Activated naive CD4-positive, alpha-beta T cell treated with anti-CD3 and anti-CD28 coated beads, Interleukin-2, amount 50 U/mL, for 24 hours (primary cell): ENCODE measurements around the gene TRIOBP.
A peak's percentile ranks its signal among the peaks of the same experiment; 100 is the strongest.
"Not testable (repeated sequence)": the region's sequence is repeated elsewhere in the genome, so short reads cannot be mapped to it uniquely, and the experiment has no call there.

ENCODE experiments used
- H3K27ac Mint-ChIP-seq: one replicate; pipeline ENCODE4 v1.8.0; 2021; ENCODE audit warnings: mild to moderate bottlenecking, mixed read lengths
- H3K27me3 Mint-ChIP-seq: one replicate; pipeline ENCODE4 v1.8.0; 2021; ENCODE audit warnings: mixed read lengths
- H3K36me3 Mint-ChIP-seq: one replicate; pipeline ENCODE4 v1.8.0; 2021; ENCODE audit warnings: mixed read lengths
- H3K4me1 Mint-ChIP-seq: one replicate; pipeline ENCODE4 v1.8.0; 2021; ENCODE audit warnings: mixed read lengths
- H3K4me3 Mint-ChIP-seq: one replicate; pipeline ENCODE4 v1.8.0; 2021; ENCODE audit warnings: mild to moderate bottlenecking, mixed read lengths
- H3K9me3 Mint-ChIP-seq: one replicate; pipeline ENCODE4 v1.8.0; 2021; ENCODE audit warnings: mixed read lengths

The TRIOBP gene

DNA sequence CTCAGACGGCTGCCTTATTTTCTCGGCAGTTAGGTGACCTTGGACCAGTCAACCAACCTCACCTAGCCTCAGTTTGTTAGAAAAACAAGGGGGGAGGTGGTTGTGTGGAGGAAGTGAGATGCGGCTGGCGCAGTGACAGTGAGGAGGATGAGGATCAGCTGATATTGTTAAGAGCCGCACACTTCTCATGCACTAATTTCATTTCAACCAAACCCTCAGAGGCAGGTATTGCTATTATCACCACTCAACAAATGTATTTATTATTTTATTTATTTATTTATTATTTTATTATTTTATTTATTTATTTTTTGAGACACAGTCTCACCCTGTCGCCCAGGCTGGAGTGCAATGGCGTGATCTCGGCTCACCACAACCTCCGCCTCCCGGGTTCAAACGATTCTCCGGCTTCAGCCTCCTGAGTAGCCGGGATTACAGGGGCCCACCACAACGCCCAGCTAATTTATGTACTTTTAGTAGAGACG lies 19.3 kb upstream of the TRIOBP start:
- Mint-ChIP-seq H3K27me3 (no peaks in the 10 kb centered on the region), H3K4me3 (peak overlapping the region; percentile 91), H3K27ac (peak overlapping the region; percentile 96), H3K36me3 (no peaks in the 10 kb centered on the region), H3K4me1 (peaks cover 52% of the 10 kb centered on the region), H3K9me3 (no peaks in the 10 kb centered on the region)

DNA sequence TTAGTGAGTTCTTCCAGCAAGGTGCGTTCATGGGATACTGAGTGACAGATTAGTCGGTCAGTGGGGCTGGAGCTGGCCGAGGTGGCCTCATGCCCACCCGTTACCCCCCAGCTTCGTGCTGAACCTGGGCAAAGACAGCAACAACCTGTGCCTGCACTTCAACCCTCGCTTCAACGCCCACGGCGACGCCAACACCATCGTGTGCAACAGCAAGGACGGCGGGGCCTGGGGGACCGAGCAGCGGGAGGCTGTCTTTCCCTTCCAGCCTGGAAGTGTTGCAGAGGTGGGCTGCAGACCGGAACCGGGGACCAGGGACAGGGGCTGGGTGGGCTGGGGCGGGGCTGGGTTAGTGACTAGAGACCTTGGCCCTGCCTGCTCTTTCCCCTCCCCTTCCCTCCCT lies 18.5 kb upstream of the TRIOBP start:
- no peaks in the 10 kb centered on the region for H3K27me3 Mint-ChIP-seq
- H3K9me3 Mint-ChIP-seq, result no peaks in the 10 kb centered on the region
- no peak overlapping the region for H3K27ac Mint-ChIP-seq
- H3K36me3 Mint-ChIP-seq, result no peaks in the 10 kb centered on the region
- H3K4me3 Mint-ChIP-seq, result no peak overlapping the region
- peaks cover 50% of the 10 kb centered on the region for H3K4me1 Mint-ChIP-seq

GRCh38 chr22:37679670-37680069 lies 17.2 kb upstream of the TRIOBP start:
- H3K9me3 Mint-ChIP-seq, result no peaks in the 10 kb centered on the region
- H3K27ac Mint-ChIP-seq, result peak overlapping the region; percentile 75
- no peaks in the 10 kb centered on the region for H3K36me3 Mint-ChIP-seq
- peaks cover 40% of the 10 kb centered on the region for H3K4me1 Mint-ChIP-seq
- no peak overlapping the region for H3K4me3 Mint-ChIP-seq
- H3K27me3 Mint-ChIP-seq, result no peaks in the 10 kb centered on the region

DNA sequence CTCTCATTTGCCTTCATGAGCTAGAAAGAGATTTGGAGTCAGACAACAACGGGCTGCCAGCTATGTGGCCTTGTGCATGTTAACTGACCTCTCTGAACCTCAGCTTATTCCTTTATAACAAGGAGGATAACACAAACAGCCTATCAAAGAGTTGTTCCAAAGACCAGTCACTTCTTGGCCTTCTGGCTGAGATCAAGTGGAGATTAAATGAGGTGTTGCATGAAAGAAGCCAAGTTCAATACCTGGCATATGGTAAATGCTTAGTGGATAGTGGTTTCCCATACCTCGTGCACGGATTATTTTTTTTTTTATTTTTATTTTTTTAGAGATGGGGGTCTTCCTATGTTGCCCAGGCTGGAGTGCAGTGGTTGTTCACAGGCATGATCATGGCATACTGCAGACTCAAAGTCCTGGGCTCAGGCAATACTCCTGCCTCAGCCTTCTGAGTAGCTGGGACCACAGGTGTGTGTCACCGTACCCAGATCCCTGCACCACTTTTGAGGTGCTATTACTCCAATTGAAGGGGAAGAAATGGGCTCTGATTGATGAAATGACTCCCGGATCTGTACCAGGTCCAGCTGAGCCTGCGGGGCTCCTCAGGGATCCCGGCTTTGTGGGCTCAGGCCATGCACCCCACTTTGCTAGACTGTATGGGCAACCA lies 16.5 kb upstream of the TRIOBP start:
- Mint-ChIP-seq H3K27ac (no peak overlapping the region), H3K4me1 (peaks cover 35% of the 10 kb centered on the region), H3K4me3 (no peak overlapping the region), H3K27me3 (no peaks in the 10 kb centered on the region), H3K36me3 (no peaks in the 10 kb centered on the region), H3K9me3 (no peaks in the 10 kb centered on the region)

GRCh38 chr22:37681001-37681424 lies 15.8 kb upstream of the TRIOBP start:
- Mint-ChIP-seq H3K36me3 (no peaks in the 10 kb centered on the region), H3K4me3 (no peak overlapping the region), H3K27ac (no peak overlapping the region), H3K9me3 (no peaks in the 10 kb centered on the region), H3K4me1 (peaks cover 30% of the 10 kb centered on the region), H3K27me3 (no peaks in the 10 kb centered on the region)

DNA sequence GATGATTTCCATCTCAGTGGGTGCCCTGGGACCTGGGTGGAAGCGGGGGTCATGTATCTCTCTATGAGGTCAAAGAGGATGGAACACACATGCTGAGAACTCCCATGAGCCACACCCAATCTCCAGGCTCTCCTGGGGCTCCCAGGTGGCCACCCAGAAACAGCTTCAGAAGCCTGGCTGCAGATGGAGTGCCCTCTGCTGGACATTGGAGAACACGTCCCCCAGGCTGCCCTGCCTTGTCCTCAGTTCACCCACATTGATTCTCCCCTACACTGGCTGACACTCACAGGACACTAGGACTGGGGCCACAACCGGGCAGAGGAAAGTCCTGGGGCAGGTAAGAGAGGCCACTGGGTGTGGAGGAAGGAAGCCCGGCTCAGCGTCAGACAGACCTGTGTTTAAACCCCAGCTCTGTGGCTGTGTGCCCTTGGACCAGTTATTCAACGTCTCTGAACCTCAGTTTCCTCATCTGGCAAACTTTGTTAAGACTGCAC lies 15.2 kb upstream of the TRIOBP start:
- Mint-ChIP-seq H3K4me1 (peaks cover 30% of the 10 kb centered on the region), H3K27me3 (no peaks in the 10 kb centered on the region), H3K9me3 (no peaks in the 10 kb centered on the region), H3K27ac (peak overlapping the region; percentile 81), H3K36me3 (no peaks in the 10 kb centered on the region), H3K4me3 (no peak overlapping the region)

- Mint-ChIP-seq H3K27ac (no peak overlapping the region), H3K4me3 (peak overlapping the region; percentile 98), H3K4me1 (peaks cover 34% of the 10 kb centered on the region), H3K27me3 (no peaks in the 10 kb centered on the region), H3K9me3 (no peaks in the 10 kb centered on the region), H3K36me3 (peaks cover 10% of the 10 kb centered on the region)
These were observed 11.8 kb upstream of the TRIOBP start for GRCh38 chr22:37684803-37685615.

DNA sequence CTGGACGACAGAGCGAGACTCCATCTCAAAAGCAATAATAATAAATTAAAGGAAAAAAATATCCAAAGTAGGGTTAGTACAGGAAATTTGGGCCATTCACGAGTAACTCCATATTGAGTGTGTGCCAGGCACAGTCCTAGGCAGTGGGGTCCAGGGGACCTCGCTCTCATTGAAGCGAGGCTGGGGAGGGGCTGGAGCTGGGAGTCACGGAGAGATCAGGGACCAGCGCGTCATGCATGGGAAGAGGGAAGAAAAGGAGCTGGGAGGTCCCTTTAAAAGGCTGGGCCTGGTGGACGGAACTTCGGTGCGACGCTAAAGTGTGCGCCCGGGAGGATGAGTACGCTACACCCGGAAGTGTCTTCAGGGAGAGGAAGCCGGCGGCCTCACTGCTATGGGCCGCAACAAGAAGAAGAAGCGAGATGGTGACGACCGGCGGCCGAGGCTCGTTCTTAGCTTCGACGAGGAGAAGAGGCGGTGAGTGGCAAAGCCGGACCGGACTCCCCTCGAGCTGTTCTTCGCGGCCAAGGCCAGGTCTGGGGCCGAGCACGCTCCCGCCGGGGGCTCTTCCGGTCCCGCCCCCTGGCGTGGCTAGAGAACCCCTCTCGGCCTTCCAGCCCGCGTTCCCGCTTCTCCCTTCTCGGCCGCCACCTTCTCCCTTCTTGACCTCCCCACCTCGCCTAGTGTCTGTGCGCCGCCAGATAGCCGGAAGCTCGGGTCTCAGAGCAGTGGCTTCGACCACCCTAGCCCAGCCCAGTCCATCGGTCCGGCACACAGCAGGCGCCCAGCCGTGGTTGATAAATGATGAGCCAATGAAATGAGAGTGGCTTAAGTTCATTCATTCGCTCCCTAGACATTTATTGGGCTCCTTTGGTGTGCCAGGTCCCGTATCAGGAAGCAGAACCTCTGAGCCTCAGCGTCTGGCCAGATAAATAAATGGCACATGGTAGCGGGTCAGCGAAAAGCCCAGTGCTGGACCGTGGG lies 10.6 kb upstream of the TRIOBP start, which contains the start of gene NOL12:
NOL12 (plus strand) TSS at position 342 of the 981 bp plus-strand sequence; CDS start at position 392, 50 bp downstream.
- Mint-ChIP-seq H3K9me3 (no peaks in the 10 kb centered on the region), H3K4me3 (peak within 1 kb of the TSS; percentile 98), H3K4me1 (peaks cover 30% of the 10 kb centered on the region), H3K36me3 (peaks cover 13% of the 10 kb centered on the region), H3K27ac (peak within 1 kb of the TSS; percentile 98), H3K27me3 (no peaks in the 10 kb centered on the region)

GRCh38 chr22:37690407-37690806 lies 6.4 kb upstream of the TRIOBP start:
- Mint-ChIP-seq H3K4me3 (peak overlapping the region; percentile 26), H3K36me3 (peaks cover 16% of the 10 kb centered on the region), H3K27me3 (no peaks in the 10 kb centered on the region), H3K9me3 (no peaks in the 10 kb centered on the region), H3K4me1 (peaks cover 25% of the 10 kb centered on the region), H3K27ac (no peak overlapping the region)

DNA sequence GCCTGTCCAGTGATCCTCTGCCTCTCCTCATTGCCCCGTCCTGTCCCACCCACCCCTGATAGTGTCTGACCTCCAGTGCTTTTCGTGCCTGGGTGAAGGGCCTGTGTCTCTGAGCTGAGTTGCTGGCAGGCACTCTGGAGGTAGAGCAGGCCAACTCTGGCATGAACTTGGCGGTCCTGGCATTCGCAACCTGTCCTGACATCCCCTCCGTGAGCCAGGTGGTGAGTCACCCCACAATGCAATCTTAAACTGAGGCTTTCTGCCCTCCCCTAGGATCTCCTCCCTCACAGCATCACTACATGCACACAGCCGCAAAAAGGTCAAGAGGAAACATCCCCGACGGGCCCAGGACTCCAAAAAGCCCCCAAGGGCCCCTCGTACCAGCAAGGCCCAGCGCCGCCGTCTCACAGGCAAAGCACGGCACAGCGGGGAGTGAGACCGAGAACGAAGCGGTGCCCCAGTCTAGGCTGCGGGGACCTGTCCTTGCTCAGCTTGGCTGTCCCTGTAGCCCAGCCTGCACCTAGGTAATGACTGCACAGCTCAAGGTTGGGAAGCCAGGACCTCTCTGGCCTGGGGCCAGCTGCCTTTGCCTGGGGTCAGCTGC lies 5.8 kb upstream of the TRIOBP start:
- no peak overlapping the region for H3K4me3 Mint-ChIP-seq
- no peaks in the 10 kb centered on the region for H3K27me3 Mint-ChIP-seq
- H3K9me3 Mint-ChIP-seq, result no peaks in the 10 kb centered on the region

GRCh38 chr22:37692627-37693285 lies 4.1 kb upstream of the TRIOBP start:
- H3K4me1 Mint-ChIP-seq, result peaks cover 27% of the 10 kb centered on the region
- H3K36me3 Mint-ChIP-seq, result peaks cover 13% of the 10 kb centered on the region
- no peaks in the 10 kb centered on the region for H3K9me3 Mint-ChIP-seq
- no peak overlapping the region for H3K4me3 Mint-ChIP-seq
- no peaks in the 10 kb centered on the region for H3K27me3 Mint-ChIP-seq
- H3K27ac Mint-ChIP-seq, result no peak overlapping the region

More for the DNA sequence above, 5.8 kb upstream of the TRIOBP start:
- no peak overlapping the region for H3K27ac Mint-ChIP-seq
- H3K4me1 Mint-ChIP-seq, result peaks cover 29% of the 10 kb centered on the region
- H3K36me3 Mint-ChIP-seq, result peaks cover 16% of the 10 kb centered on the region

GRCh38 chr22:37694131-37694530 lies 2.7 kb upstream of the TRIOBP start:
- H3K4me3 Mint-ChIP-seq, H3K27me3 Mint-ChIP-seq, H3K9me3 Mint-ChIP-seq, H3K36me3 Mint-ChIP-seq, H3K27ac Mint-ChIP-seq: not testable (repeated sequence)
- peaks cover 18% of the 10 kb centered on the region for H3K4me1 Mint-ChIP-seq

DNA sequence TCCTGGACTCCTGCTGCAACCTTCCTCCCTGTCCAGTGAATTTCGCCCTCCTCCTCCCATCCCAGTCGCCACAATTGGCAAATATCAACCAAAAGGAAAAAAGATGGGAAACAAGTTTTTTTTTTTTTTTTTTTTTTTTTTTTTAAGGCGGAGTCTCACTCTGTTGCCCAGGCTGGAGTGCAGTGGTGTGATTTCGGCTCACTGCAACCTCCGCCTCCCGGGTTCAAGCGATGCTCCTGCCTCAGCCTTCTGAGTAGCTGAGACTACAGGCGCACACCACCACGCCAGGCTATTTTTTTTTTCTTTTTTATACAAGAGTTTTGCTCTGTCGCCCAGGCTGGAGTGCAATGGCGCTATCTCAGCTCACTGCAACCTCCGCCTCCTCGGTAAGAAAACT lies 590 bp upstream of the TRIOBP start:
- not testable (repeated sequence) for H3K27ac Mint-ChIP-seq, H3K27me3 Mint-ChIP-seq, H3K9me3 Mint-ChIP-seq, H3K36me3 Mint-ChIP-seq
- Mint-ChIP-seq H3K4me1 (peaks cover 18% of the 10 kb centered on the region), H3K4me3 (peak overlapping the region; percentile 57)

DNA sequence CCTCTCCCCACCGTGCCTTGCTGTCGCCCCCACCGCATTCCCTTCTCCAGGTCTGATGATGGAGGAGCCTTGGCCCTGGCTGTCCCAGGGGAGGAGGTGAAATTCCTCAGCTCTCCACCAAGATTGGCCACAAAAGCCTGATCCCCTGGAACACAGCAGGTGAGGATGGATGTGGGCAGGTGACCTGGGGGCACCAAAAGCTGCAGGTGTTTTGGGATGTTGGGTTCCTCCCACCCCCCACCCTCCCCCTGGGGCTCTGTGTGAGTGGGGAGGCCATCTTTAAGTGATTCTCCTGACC lies 639 bp downstream of the TRIOBP start:
- Mint-ChIP-seq H3K27ac (no peak overlapping the region), H3K27me3 (no peaks in the 10 kb centered on the region), H3K9me3 (no peaks in the 10 kb centered on the region), H3K4me1 (peaks cover 18% of the 10 kb centered on the region), H3K36me3 (peaks cover 4% of the 10 kb centered on the region), H3K4me3 (no peak overlapping the region)
